SJCRH30 (cell line): ENCODE results near the gene MICAL2. TPM values are rescaled to one million over a fixed set of nuclear protein-coding genes. Genes with fewer than 3 reads are reported as not detected.

Experiments used
- DNase-seq, 2 experiments: peaks; one replicate each; pipeline ENCODE4 v3.0.0-alpha.2; 2015 to 2020
- H3K27ac ChIP-seq: fragments of 250-450 bp; sonication (Bioruptor Pico); 2 replicates; pipeline ENCODE4 v1.5.1; 2020; ENCODE audit warnings: mild to moderate bottlenecking, moderate library complexity
- H3K27me3 ChIP-seq: fragments of 250-450 bp; sonication (Bioruptor Pico); 2 replicates; pipeline ENCODE4 v1.5.1; 2020; ENCODE audit warnings: mild to moderate bottlenecking, moderate library complexity
- H3K36me3 ChIP-seq: fragments of 250-450 bp; sonication (Bioruptor Pico); 2 replicates; pipeline ENCODE4 v1.5.1; 2020; ENCODE audit warnings: mild to moderate bottlenecking, moderate library complexity
- H3K4me1 ChIP-seq: fragments of 250-450 bp; sonication (Bioruptor Pico); 2 replicates; pipeline ENCODE4 v1.5.1; 2020; ENCODE audit warnings: mild to moderate bottlenecking, moderate library complexity
- H3K4me3 ChIP-seq: fragments of 250-450 bp; sonication (Bioruptor Pico); 2 replicates; pipeline ENCODE4 v1.5.1; 2020; ENCODE audit warnings: mild to moderate bottlenecking, moderate library complexity
- H3K9me3 ChIP-seq: fragments of 250-450 bp; sonication (Bioruptor Pico); replicated peaks from 2 replicates; pipeline ENCODE4 v1.5.1; 2020; ENCODE audit warnings: mild to moderate bottlenecking, moderate library complexity
- total RNA-seq: library from RNA; depleted of rRNA; stranded (reverse); fragments of >200 nt; shearing (Covaris generic); gene quantifications from 2 replicates; pipeline ENCODE4 v1.2.3, GENCODE V29; 2014

The MICAL2 gene
- total RNA-seq, 1 experiment from 2014 or later = 7.8 TPM

DNA sequence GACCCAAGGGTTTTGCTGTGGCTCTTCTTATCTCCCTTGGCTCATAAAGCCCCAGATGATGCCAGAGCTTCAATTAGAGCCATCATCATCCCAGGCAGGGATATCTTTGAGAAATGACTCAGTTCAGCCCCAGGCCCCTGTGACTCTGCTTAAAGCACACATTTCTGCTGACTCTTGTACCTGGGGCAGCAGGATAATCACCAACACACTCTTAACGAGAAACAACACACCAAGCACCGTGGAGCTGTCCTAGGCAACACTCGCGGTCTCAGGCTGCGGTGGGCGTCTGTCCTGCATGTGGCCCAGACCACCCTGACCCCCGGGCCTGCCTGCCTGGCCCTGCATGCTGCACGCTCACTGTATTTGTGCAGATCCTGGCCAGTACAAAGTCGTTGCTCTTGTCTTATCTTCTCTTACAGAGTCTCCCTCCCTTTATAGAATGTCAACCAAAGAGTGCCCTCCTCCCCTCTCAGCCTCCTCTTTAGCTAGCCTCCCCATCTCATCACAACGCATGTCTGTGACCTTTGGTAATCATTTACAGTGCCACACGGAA, 152.8 kb downstream of the MICAL2 start:
- DNase-seq = no peak
- Histone ChIP-seq H3K4me3 (no peak overlapping the region), H3K27ac (no peak overlapping the region), H3K4me1 (0 out of 2 replicates have a peak, but pooled peaks cover 3% of the 10 kb centered on the region), H3K36me3 (no peaks in the 10 kb centered on the region), H3K9me3 (no peaks in the 10 kb centered on the region), H3K27me3 (no peaks in the 10 kb centered on the region)

DNA sequence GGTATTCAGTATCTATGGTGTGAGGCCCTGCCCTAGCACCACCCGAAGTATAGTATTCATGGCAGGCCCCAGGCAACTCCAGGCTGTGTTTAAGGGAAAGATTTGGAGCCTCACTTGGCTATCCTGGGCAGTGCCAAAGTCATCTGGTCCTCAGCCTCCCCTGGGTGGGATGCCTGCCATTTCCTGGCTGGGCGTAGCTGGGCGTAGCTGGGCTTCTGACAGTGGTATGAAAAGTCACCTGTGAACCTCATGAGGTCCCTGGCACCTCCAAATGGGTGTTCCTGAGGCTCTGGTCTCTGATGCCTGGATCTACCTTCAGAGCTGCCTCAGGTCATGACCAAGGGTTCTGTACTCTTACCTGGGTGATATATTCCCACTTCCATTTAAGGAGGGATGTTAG, 154.0 kb downstream of the MICAL2 start:
- no peaks in the 10 kb centered on the region for H3K9me3 ChIP-seq
- H3K36me3 ChIP-seq = no peaks in the 10 kb centered on the region

DNA sequence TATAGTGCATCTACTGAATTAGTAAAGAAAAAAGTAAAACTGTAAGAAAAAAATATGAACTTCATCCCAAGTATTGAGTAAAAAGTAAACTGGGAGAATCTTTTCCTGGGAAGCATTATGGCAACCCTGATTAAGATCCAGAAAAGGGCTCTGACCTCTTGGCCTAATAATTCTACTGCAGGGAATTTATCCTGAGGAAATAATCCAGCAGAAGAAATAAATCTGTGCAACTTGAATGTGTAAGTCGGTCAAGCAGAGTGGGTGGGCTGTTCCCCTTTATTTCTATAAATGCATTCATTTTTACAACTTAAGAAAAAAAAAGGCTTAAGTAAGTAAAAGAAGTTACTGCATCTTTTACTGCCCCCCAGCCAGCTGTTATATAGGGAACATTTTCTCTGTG, 155.7 kb downstream of the MICAL2 start:
- no peak overlapping the region for H3K27ac ChIP-seq
- DNase-seq = no peak

More for the DNA sequence above, 154.0 kb downstream of the MICAL2 start:
- H3K4me3 ChIP-seq = no peak overlapping the region
- no peak overlapping the region for H3K27ac ChIP-seq
- peaks cover 2% of the 10 kb centered on the region; the same call in 1 of the 2 replicates for H3K4me1 ChIP-seq
- no peak for DNase-seq
- H3K27me3 ChIP-seq = no peaks in the 10 kb centered on the region

DNA sequence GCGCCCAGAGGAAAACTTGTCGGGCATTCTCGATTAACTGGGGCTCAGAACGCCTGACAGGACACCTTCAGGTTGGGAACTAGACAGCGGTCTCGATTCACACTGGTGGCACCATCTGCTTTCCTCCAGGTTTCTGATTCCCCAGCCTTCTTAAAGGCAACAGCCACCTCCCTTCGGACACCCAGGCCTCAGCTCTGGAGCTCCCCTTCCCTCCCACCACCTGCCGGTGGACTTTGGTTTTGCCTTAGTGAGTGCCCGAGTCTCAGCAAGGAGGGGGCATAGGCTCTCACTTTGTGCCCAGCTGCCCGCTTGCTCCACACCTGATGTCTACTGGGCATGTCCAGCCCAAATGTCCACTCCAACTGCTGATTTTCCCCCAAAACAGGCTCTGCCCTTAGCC, 156.6 kb downstream of the MICAL2 start:
- no peaks in the 10 kb centered on the region for H3K27me3 ChIP-seq
- H3K4me1 ChIP-seq = peaks cover 7% of the 10 kb centered on the region; the same call in 1 of the 2 replicates
- H3K9me3 ChIP-seq = no peaks in the 10 kb centered on the region
- no peak for DNase-seq
- H3K27ac ChIP-seq = no peak overlapping the region
- H3K4me3 ChIP-seq = no peak overlapping the region
- no peaks in the 10 kb centered on the region for H3K36me3 ChIP-seq

More for the DNA sequence above, 155.7 kb downstream of the MICAL2 start:
- no peak overlapping the region for H3K4me3 ChIP-seq
- no peaks in the 10 kb centered on the region for H3K36me3 ChIP-seq
- H3K9me3 ChIP-seq = no peaks in the 10 kb centered on the region
- peaks cover 7% of the 10 kb centered on the region; the same call in 1 of the 2 replicates for H3K4me1 ChIP-seq
- no peaks in the 10 kb centered on the region for H3K27me3 ChIP-seq

DNA sequence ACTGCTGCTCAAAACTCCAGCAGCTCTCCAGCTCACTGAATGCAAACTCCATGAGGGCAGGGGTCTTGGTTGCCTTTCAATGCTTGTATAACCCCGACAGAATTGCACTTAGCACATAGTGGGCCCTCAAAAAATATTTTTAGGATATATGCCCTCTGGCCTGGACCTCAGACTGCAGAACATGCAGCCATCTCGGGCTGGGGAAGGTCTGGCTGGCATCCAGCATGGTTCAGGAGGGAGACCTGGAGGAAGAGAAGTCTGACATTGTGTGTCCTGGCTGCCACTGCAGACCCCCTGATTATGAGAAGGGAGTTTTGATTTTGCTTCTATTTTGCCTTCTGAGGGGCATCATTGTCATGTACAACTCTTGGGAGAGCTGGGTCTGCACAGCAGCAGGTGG, 157.5 kb downstream of the MICAL2 start:
- Histone ChIP-seq H3K4me1 (peaks cover 7% of the 10 kb centered on the region; the same call in 1 of the 2 replicates), H3K9me3 (no peaks in the 10 kb centered on the region), H3K27me3 (no peaks in the 10 kb centered on the region), H3K27ac (no peak overlapping the region), H3K4me3 (no peak overlapping the region), H3K36me3 (no peaks in the 10 kb centered on the region)
- DNase-seq = no peak

DNA sequence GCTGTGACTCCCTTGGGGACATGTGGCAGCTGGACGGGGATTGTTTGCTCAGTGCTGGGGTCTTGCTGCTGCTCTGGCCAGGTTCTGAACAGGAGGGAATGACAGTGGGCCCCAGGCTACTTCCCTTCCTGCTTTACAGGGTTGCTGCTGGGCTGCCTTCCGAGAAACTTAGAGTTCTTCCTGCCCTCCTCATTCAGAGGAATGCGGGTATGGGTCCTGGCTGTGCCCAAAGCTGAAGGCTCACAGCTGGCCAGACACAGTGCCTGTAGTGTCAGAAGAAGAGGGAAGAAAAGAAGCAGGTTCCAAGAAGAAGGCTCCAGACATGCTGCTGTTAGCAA, 158.7 kb downstream of the MICAL2 start:
- Histone ChIP-seq H3K27me3 (no peaks in the 10 kb centered on the region), H3K4me1 (peaks cover 7% of the 10 kb centered on the region; the same call in 1 of the 2 replicates), H3K9me3 (no peaks in the 10 kb centered on the region), H3K27ac (peak overlapping the region; percentile 16; the same call in 1 of the 2 replicates), H3K4me3 (peak overlapping the region; percentile 7), H3K36me3 (no peaks in the 10 kb centered on the region)
- DNase-seq = peak; percentile 83 to 86

DNA sequence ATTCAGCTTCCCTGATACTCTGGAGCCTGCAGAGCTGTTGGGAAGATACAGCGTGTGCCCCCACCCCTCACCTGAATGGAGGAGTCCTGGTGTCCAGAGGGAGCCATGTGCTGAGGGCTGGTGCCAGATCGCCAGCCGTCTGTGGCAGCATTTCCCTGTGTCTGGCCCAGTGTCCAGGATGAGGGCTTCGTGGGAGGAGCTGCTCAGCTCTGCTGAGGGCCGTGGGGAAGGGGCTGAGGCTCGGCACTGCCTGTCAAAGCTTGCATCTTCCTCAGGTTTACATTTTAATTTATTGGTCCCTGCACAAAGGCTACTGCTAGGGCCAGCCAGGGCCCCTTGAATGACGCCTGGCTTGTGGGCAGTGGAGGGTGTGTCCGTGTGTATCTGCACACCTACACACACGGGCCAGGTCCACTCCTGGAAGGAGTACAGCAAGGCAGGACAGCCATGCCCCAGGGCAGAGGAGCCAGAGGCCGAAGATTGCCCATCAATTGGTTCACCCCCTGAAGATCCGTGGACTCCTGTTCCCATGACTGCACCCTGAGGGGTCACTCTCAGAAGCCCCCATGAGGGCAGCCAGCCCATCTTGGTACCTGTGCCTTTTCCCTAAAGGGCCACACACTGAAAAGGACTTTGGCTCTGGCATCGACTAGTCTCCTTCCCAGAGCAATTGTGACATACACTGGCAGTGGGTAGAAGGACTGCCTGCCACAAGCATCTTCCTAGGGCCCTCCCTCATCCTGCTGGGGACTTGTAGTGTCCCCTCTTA, 159.2 kb downstream of the MICAL2 start:
- Histone ChIP-seq H3K9me3 (no peaks in the 10 kb centered on the region), H3K4me3 (no peak overlapping the region; the same call in 1 of the 2 replicates), H3K27ac (peak overlapping the region; percentile 16; the same call in 1 of the 2 replicates), H3K36me3 (no peaks in the 10 kb centered on the region), H3K27me3 (no peaks in the 10 kb centered on the region), H3K4me1 (peaks cover 7% of the 10 kb centered on the region; the same call in 1 of the 2 replicates)
- DNase-seq = no peak

DNA sequence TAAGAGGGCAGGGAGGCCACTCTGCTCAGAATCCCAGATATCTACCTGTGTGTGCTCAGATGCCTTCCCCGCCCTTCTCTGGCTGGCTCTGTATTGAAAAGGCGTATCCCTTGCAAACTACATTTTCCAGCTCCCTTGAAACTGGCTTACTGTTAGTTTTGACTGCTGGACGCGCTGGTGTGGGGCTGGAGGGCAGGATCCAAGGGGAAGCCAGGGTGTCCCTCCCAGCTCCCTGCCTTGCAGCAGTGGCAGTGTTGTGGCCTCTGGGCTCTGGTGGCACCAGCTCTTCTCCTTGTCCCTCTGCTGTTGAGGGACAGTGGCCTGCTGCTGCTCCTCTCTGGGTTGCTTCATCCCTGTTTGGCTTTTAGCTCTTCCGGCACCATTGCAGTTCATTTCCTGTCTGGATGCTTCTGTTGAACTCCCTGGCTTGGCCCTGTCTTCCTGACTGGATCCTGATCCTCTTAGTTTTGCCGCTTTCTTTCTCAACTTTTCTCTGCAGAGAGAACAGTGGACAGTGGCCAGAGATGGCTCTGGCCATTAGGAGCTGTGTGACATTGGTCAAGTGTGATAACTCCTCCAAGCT, 159.9 kb downstream of the MICAL2 start:
- peaks cover 7% of the 10 kb centered on the region; the same call in 1 of the 2 replicates for H3K4me1 ChIP-seq
- DNase-seq = no peak
- no peaks in the 10 kb centered on the region for H3K27me3 ChIP-seq
- no peaks in the 10 kb centered on the region for H3K9me3 ChIP-seq
- no peaks in the 10 kb centered on the region for H3K36me3 ChIP-seq
- no peak overlapping the region for H3K27ac ChIP-seq
- H3K4me3 ChIP-seq = no peak overlapping the region

DNA sequence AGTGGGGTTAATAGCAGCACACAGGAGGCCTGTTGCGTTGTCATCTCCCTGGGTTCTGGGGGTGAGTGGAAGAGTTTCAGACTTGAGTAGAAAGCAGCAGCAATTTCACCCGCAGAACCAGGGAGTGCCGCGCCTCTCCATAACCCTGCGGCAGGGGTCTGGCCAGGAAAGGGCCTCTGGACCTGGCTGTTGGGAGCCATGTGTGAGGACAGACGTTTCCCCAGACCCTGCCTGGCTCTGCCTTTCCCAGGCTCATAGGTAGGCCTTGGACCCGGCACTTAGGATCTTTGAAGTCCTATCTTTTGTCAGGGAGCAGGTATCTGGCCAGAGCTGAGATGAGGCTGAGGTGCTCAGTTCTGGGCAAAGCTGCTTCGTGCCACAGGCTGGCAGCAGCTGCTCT, 160.4 kb downstream of the MICAL2 start:
- Histone ChIP-seq H3K27ac (no peak overlapping the region), H3K4me3 (no peak overlapping the region), H3K36me3 (no peaks in the 10 kb centered on the region), H3K27me3 (no peaks in the 10 kb centered on the region), H3K9me3 (no peaks in the 10 kb centered on the region), H3K4me1 (peaks cover 7% of the 10 kb centered on the region; the same call in 1 of the 2 replicates)
- no peak for DNase-seq

DNA sequence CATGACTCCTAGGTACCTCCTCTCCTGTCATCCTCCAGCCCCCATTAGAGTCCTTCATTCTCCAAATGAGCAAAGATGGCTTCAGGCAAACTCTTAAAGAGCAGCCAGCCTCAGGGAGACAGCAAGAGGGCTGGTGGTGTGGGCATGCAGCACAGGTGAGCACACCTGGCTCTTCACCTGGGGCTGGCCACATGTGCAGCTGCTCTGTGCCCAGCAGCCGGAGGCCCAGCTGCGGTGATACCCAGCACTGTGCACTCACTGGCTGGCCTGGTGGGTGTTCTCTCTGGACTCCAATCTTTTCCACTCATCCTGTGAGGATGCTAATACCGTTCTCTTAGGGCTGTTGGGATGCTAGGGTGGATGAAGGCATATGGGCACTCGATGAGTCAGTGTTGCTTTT, 160.9 kb downstream of the MICAL2 start:
- Histone ChIP-seq H3K4me1 (peaks cover 7% of the 10 kb centered on the region; the same call in 1 of the 2 replicates), H3K27ac (no peak overlapping the region), H3K9me3 (no peaks in the 10 kb centered on the region), H3K36me3 (no peaks in the 10 kb centered on the region), H3K27me3 (no peaks in the 10 kb centered on the region), H3K4me3 (no peak overlapping the region)
- no peak for DNase-seq

DNA sequence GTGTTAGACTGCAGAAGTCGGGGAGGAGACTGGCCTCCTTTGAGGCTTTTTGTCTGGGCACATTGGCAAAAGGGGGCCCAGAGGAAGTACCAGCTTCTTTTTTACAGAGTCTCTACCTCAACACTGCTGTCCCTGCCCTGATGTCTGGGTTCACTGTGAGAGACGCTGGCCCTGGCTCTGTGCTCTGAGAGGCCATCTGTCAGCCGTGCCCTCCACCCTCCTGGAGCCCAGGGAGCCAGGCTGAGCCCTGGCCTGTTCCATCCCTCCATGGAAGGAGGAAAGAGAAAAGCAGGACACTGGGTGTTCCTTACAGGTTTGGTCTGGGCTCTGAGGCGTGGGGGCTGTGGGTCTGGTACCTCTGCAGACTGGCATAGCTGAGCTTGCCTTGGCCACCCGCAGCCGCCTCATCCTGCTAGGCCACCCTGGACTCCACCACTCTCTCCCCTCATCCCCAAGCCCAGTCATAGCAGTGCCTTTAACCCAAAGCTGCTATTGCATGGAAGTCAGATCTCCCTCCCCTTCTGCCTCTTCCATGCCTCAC, 161.5 kb downstream of the MICAL2 start:
- Histone ChIP-seq H3K27me3 (no peaks in the 10 kb centered on the region), H3K9me3 (no peaks in the 10 kb centered on the region), H3K27ac (no peak overlapping the region), H3K36me3 (no peaks in the 10 kb centered on the region), H3K4me3 (no peak overlapping the region), H3K4me1 (peaks cover 7% of the 10 kb centered on the region; the same call in 1 of the 2 replicates)
- DNase-seq = no peak

DNA sequence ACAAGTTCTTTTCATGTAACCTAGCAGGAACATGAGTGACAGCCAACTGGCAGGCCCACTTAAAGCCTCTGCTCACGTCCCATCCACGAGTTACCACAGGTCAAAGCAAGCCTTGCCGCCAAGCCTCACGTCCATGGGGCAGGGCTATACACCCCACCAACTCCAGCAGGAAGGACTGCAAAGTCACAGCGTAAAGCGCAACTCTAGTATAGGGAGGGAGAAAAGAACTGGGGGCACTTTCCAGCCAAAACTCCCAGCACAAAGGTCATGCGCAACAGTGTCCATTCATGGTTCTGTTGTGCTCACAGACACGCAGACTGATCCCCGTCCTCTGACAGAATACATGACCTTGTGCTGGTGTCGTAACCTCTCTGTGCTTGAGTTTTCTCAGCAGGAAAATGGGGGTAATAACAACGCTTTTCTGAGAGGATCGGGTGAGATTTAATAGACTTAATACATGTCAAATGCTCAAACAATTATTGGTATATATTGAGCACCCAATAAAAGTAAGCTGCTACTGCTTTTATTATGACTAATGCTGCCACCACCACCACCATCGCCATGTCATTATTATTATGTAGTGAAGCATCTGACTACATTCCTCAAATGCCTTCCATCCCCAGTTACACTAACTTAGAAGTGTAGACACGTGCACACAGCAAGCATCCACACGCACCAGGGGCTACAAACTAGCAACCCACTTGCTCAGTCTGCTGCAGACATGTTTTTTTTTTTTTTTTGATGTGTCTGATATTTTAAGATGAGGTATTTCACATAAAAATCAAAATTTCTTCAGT, 162.6 kb downstream of the MICAL2 start:
- Histone ChIP-seq H3K4me3 (no peak overlapping the region), H3K4me1 (peaks cover 7% of the 10 kb centered on the region; the same call in 1 of the 2 replicates), H3K27me3 (no peaks in the 10 kb centered on the region), H3K36me3 (no peaks in the 10 kb centered on the region), H3K9me3 (no peaks in the 10 kb centered on the region), H3K27ac (no peak overlapping the region)
- DNase-seq = no peak

DNA sequence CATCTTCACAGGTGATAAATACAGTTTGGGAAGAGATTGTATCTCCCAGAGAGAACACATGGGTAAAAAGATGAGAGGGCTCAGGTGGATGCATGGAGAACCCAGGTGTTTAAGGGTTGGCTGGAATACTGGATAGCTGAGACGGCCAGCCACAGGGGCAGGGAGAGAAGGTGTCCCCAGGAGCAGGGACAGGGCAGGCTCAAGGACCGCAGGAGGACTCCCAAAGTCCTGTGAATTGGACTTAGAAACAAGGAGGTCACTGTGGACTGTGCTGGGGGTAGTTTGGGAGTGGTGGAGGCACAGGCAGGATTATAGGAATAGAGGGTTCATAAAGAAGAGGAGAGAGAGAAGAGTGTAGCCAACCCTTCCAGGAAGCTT, 163.2 kb downstream of the MICAL2 start:
- no peak for DNase-seq
- H3K4me3 ChIP-seq = no peak overlapping the region
- H3K36me3 ChIP-seq = no peaks in the 10 kb centered on the region
- no peaks in the 10 kb centered on the region for H3K27me3 ChIP-seq
- no peak overlapping the region for H3K27ac ChIP-seq
- peaks cover 7% of the 10 kb centered on the region; the same call in 1 of the 2 replicates for H3K4me1 ChIP-seq
- H3K9me3 ChIP-seq = no peaks in the 10 kb centered on the region

DNA sequence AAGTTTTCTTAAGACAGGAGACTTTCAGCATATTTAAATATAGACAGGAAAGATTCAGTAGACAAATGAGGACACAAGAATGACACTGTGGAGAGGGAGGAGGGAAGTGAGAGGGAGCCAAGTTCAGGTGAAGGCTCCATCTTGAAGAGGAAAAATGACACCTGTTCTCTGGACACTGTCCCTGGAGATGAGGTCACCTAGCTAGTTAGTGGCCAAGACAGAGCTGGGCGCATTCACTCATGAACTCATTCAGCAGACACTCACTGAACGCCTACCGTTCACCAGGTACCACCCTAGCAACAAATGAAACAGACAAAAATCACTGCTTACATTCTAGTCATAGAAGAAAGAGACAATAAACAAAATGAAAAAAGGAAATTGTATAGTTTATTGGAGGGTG, 163.7 kb downstream of the MICAL2 start:
- DNase-seq = no peak
- Histone ChIP-seq H3K9me3 (no peaks in the 10 kb centered on the region), H3K27ac (no peak overlapping the region)

More for the DNA sequence above, 163.7 kb downstream of the MICAL2 start:
- Histone ChIP-seq H3K36me3 (no peaks in the 10 kb centered on the region), H3K4me3 (no peak overlapping the region), H3K4me1 (peaks cover 7% of the 10 kb centered on the region; the same call in 1 of the 2 replicates), H3K27me3 (no peaks in the 10 kb centered on the region)
